H1 (cell line): ENCODE measurements around the gene CHAD. TPM values are rescaled to one million over a fixed set of nuclear protein-coding genes. Genes with fewer than 3 reads are reported as not detected.

Experiments
- CTCF ChIA-PET: fragments of 300-600 bp; sonication (Branson Sonifier 250); formaldehyde crosslinking; loops from one replicate; lab custom pipeline; 2021; ENCODE audit not compliant: partially characterized antibody; lab: Charles Lee
- POLR2A ChIA-PET: fragments of 300-600 bp; sonication (Branson Sonifier 250); formaldehyde crosslinking; loops from one replicate; lab custom pipeline; 2021; ENCODE audit warnings: inconsistent platforms; ENCODE audit not compliant: partially characterized antibody; lab: Charles Lee
- DNase-seq, 2 experiments: peaks; one replicate each; pipeline versions ENCODE4 v3.0.0 to v3.0.0-alpha.2; 2010 to 2022; ENCODE audit warnings: low spot score in 2 of 2, low read depth in 1 of 2, mixed read lengths in 1 of 2
- FAIRE-seq: peaks from 2 replicates; lab custom pipeline; 2011; peaks lifted over from hg19 to GRCh38; lab: Jason Lieb, UNC
- H2AFZ ChIP-seq: 2 replicates; pipeline ENCODE4 v1.8.1; 2012; ENCODE audit warnings: low read length, inconsistent platforms
- H2AK5ac ChIP-seq: 2 replicates; pipeline ENCODE4 v1.6.1; 2013; ENCODE audit warnings: low read depth, low read length
- H2BK120ac ChIP-seq: replicated peaks from 2 replicates; pipeline ENCODE3; 2013; ENCODE audit warnings: low read depth, low read length, inconsistent platforms
- H2BK12ac ChIP-seq: 2 replicates; pipeline ENCODE4 v1.6.1; 2013; ENCODE audit warnings: low read depth, low read length
- H2BK15ac ChIP-seq: 2 replicates; pipeline ENCODE4 v1.6.1; 2013; ENCODE audit warnings: low read length
- H2BK20ac ChIP-seq: 2 replicates; pipeline ENCODE4 v1.6.1; 2013; ENCODE audit warnings: low read length
- H2BK5ac ChIP-seq: 2 replicates; pipeline ENCODE4 v1.6.1; 2013; ENCODE audit warnings: low read depth, low read length
- H3K14ac ChIP-seq: 2 replicates; pipeline ENCODE4 v1.6.1; 2013; ENCODE audit warnings: inconsistent platforms; ENCODE audit not compliant: insufficient read length
- H3K18ac ChIP-seq: 2 replicates; pipeline ENCODE4 v1.6.1; 2013; ENCODE audit warnings: low read length; ENCODE audit errors: extremely low read depth
- H3K23ac ChIP-seq: 2 replicates; pipeline ENCODE4 v1.6.1; 2013; ENCODE audit warnings: inconsistent platforms; ENCODE audit not compliant: insufficient read length
- H3K23me2 ChIP-seq: 2 replicates; pipeline ENCODE4 v1.6.1; 2013; ENCODE audit warnings: low read depth, low read length
- H3K27ac ChIP-seq: 2 replicates; pipeline ENCODE4 v1.6.1; 2011; ENCODE audit warnings: low read depth, low read length, inconsistent platforms
- H3K27me3 ChIP-seq, 4 experiments: replicated peaks in 1 of 4; 1 replicate in 1 of 4; 2 replicates in 3 of 4; pipeline versions ENCODE4 v1.6.1 to v1.8.1; 2011 to 2013; ENCODE audit warnings: low read length in 3 of 4, mild to moderate bottlenecking in 3 of 4, inconsistent platforms in 2 of 4, mixed read lengths in 2 of 4, moderate library complexity in 1 of 4; ENCODE audit not compliant: control insufficient read depth in 3 of 4, insufficient read depth in 3 of 4; ENCODE audit errors: extremely low read depth in 1 of 4
- H3K36me3 ChIP-seq, 4 experiments: 2 replicates each; pipeline versions ENCODE4 v1.6.1 to v1.8.1; 2011 to 2013; ENCODE audit warnings: mild to moderate bottlenecking in 4 of 4, low read length in 3 of 4, moderate library complexity in 2 of 4, control low read depth in 1 of 4, inconsistent platforms in 1 of 4; ENCODE audit not compliant: insufficient read depth in 4 of 4, control insufficient read depth in 2 of 4
- H3K4ac ChIP-seq: replicated peaks from 2 replicates; pipeline ENCODE3; 2013; ENCODE audit warnings: low read length, low read depth, mixed read lengths, inconsistent platforms; ENCODE audit not compliant: insufficient read length
- H3K4me1 ChIP-seq, 4 experiments: replicated peaks in 1 of 4; 1 replicate in 1 of 4; 2 replicates in 3 of 4; pipeline versions ENCODE4 v1.6.1 to v1.8.1; 2011 to 2013; ENCODE audit warnings: low read length in 3 of 4, inconsistent platforms in 2 of 4, mixed read lengths in 1 of 4; ENCODE audit not compliant: insufficient read depth in 4 of 4, control insufficient read depth in 3 of 4
- H3K4me2 ChIP-seq, 2 experiments: 2 replicates each; pipeline versions ENCODE4 v1.6.1 to v1.8.1; 2011 to 2013; ENCODE audit warnings: low read depth in 2 of 2, low read length in 2 of 2, control low read depth in 1 of 2, inconsistent platforms in 1 of 2, mild to moderate bottlenecking in 1 of 2; ENCODE audit not compliant: insufficient read depth in 1 of 2
- H3K4me3 ChIP-seq, 4 experiments: fragments of 200-600, 300-600 bp in 1 of 4; sonication (generic), shearing (Covaris generic), sonication (Bioruptor Twin) in 1 of 4; 2 replicates each; pipeline versions ENCODE4 v1.5.1 to v1.8.1; 2011 to 2016; ENCODE audit warnings: low read length in 4 of 4, low read depth in 3 of 4, control low read depth in 2 of 4, inconsistent platforms in 2 of 4, mild to moderate bottlenecking in 2 of 4, mixed read lengths in 1 of 4, moderate library complexity in 1 of 4; ENCODE audit not compliant: insufficient read depth in 2 of 4; ENCODE audit errors: extremely low read depth in 1 of 4
- H3K56ac ChIP-seq: replicated peaks from 2 replicates; pipeline ENCODE3; 2013; ENCODE audit warnings: low read depth, mild to moderate bottlenecking, mixed read lengths, low read length, inconsistent platforms; ENCODE audit not compliant: insufficient read length
- H3K79me1 ChIP-seq: 2 replicates; pipeline ENCODE4 v1.6.1; 2013; ENCODE audit warnings: low read depth, low read length, control low read depth
- H3K79me2 ChIP-seq, 2 experiments: 2 replicates each; pipeline versions ENCODE4 v1.6.1 to v1.8.1; 2012 to 2013; ENCODE audit warnings: low read length in 2 of 2, mild to moderate bottlenecking in 2 of 2, inconsistent platforms in 1 of 2; ENCODE audit not compliant: insufficient read depth in 2 of 2, control insufficient read depth in 1 of 2
- H3K9ac ChIP-seq, 4 experiments: replicated peaks in 1 of 4; 1 replicate in 1 of 4; 2 replicates in 3 of 4; pipeline versions ENCODE4 v1.6.1 to v1.8.1; 2011 to 2013; ENCODE audit warnings: low read depth in 3 of 4, low read length in 3 of 4, control low read depth in 2 of 4, mild to moderate bottlenecking in 2 of 4, moderate library complexity in 2 of 4, inconsistent platforms in 1 of 4; ENCODE audit errors: extremely low read depth in 1 of 4
- H3K9me3 ChIP-seq, 2 experiments: 2 replicates each; pipeline versions ENCODE4 v1.6.1 to v1.8.1; 2012 to 2013; ENCODE audit warnings: mild to moderate bottlenecking in 2 of 2, moderate library complexity in 2 of 2, control low read depth in 1 of 2, inconsistent platforms in 1 of 2, low read depth in 1 of 2, low read length in 1 of 2, mixed read lengths in 1 of 2; ENCODE audit not compliant: insufficient read depth in 2 of 2
- H4K20me1 ChIP-seq, 2 experiments: replicated peaks in 1 of 2; 2 replicates each; pipeline versions ENCODE3 to v1.8.1; 2011 to 2013; ENCODE audit warnings: inconsistent platforms in 2 of 2, low read length in 2 of 2, mild to moderate bottlenecking in 1 of 2; ENCODE audit not compliant: insufficient read depth in 2 of 2, control insufficient read depth in 1 of 2
- H4K5ac ChIP-seq: 2 replicates; pipeline ENCODE4 v1.6.1; 2013; ENCODE audit warnings: low read length, low read depth, mixed read lengths, inconsistent platforms; ENCODE audit not compliant: insufficient read length
- H4K8ac ChIP-seq: 2 replicates; pipeline ENCODE4 v1.8.0; 2013; ENCODE audit warnings: mild to moderate bottlenecking, moderate library complexity, low read length, inconsistent platforms; ENCODE audit not compliant: insufficient read depth; ENCODE audit errors: extremely low read depth
- H4K91ac ChIP-seq: replicated peaks from 2 replicates; pipeline ENCODE3; 2013; ENCODE audit warnings: low read length, mixed read lengths, inconsistent platforms; ENCODE audit not compliant: insufficient read length
- CHD1 ChIP-seq: IDR thresholded peaks from 2 replicates; pipeline ENCODE4 v1.6.1; 2012; ENCODE audit warnings: low read depth, low read length, improper control_type of control experiment
- EZH2 ChIP-seq: fragments of 200-600 bp; sonication (generic); IDR thresholded peaks from 2 replicates; pipeline ENCODE4 v1.7.1; 2012; ENCODE audit warnings: low read depth, mild to moderate bottlenecking, moderate library complexity, low read length, inconsistent platforms; ENCODE audit not compliant: severe bottlenecking
- HDAC2 ChIP-seq, 2 experiments: fragments of 300-600 bp in 1 of 2; sonication (generic) in 1 of 2; IDR thresholded peaks; 2 replicates each; pipeline ENCODE4 v1.6.1; 2011 to 2012; ENCODE audit warnings: low read depth in 2 of 2, low read length in 2 of 2, mild to moderate bottlenecking in 2 of 2, moderate library complexity in 2 of 2, borderline replicate concordance in 1 of 2, inconsistent platforms in 1 of 2
- SIRT6 ChIP-seq: IDR thresholded peaks from one replicate; pipeline ENCODE4 v1.7.1; 2012; ENCODE audit warnings: low read length, inconsistent platforms
- SP2 ChIP-seq: IDR thresholded peaks from 2 replicates; pipeline ENCODE4 v1.6.1; 2012; ENCODE audit warnings: mild to moderate bottlenecking, low read length, inconsistent platforms
- SUZ12 ChIP-seq: fragments of 200-600 bp; sonication (generic); IDR thresholded peaks from 2 replicates; pipeline ENCODE4 v1.6.1; 2012; ENCODE audit warnings: mild to moderate bottlenecking, inconsistent platforms, low read length, moderate library complexity, mixed read lengths
- WGBS, 2 experiments: shearing (Covaris generic) in 1 of 2; methylation state at CpG; one replicate each; pipeline versions ENCODE4 v1.1.6 to v1.1.7; 2013 to 2015; ENCODE audit warnings: low lambda C conversion rate in 2 of 2, mixed read lengths in 2 of 2, inconsistent platforms in 1 of 2, low coverage in 1 of 2, missing lambda C conversion rate in 1 of 2; ENCODE audit not compliant: insufficient replicate concordance in 2 of 2, insufficient coverage in 1 of 2, insufficient read length in 1 of 2; ENCODE audit errors: extremely low coverage in 1 of 2, missing lambda C conversion rate in 1 of 2; 5-methylcytosine and 5-hydroxymethylcytosine counted together
- polyA plus RNA-seq, 7 experiments: library from polyadenylated mRNA; depleted of rRNA in 3 of 7; stranded (reverse) in 5 of 7; unstranded in 2 of 7; fragments of >200 nt in 5 of 7; fragments of 200-250 nt in 2 of 7; gene quantifications; 1 replicate in 5 of 7; 2 replicates in 1 of 7; 4 replicates in 1 of 7; pipeline versions ENCODE4 v1.2.1 to v1.2.3, GENCODE V29; 2011 to 2013; ENCODE audit warnings: missing spikeins in 2 of 7, mixed read lengths in 2 of 7
- total RNA-seq: library from RNA; stranded (reverse); fragmentation: NEBNext Ultra II Directional; extraction: Animal tissue kit (Norgen Biotek cat#: 25700); gene quantifications from 2 replicates; pipeline ENCODE4 v1.2.1, GENCODE V29; 2021
- TF ChIP-seq, protein P1 (sequence below), 3 experiments: IDR thresholded peaks; 1 replicate in 2 of 3; 2 replicates in 1 of 3; pipeline versions ENCODE4 v1.5.1 to v1.6.1; 2011; ENCODE audit warnings: low read length in 3 of 3, mild to moderate bottlenecking in 3 of 3, inconsistent platforms in 2 of 3, low read depth in 1 of 3, moderate library complexity in 1 of 3; ENCODE audit not compliant: insufficient read depth in 1 of 3; ENCODE audit errors: control extremely low read depth in 1 of 3

CHAD gene
- total and polyA plus RNA-seq, 2 of the 8 experiments (the other 6 are each of a cell fraction or from before 2014, with no cell fraction given), result 0.03 TPM; not detected in 1

DNA sequence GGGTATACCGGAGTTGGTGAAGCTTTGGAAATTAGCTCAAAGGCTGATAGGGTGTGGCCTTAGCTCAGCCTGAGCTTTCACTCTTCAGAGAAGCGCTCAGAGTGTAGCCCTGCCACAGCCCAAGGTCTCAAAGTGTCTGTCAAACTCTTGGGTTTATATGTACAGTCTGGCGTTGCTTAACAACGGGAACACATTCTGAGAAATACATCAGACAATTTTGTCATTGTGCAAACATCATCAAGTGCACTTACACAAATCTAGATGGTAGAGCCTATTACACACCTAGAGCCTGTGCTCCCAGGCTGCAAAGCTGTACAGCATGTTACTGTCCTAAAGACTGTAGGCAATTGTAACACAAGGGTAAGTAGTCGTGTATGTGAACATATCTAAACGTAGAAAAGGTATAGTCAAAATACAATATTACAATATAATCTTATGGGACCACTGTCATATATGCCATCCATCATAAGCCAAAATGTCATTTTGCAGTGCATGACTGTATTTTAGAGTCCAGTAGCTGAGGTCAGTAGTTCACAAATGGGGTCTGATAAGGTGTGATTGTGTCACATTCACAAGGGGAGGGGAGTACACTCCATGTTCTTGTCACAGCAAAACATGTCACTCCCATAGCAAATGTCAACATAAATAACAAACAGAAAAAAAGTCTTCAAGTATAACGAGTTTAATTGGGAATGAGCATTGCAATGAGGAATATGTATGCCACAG is 20.6 kb downstream of the CHAD start:
- no peaks in the 10 kb centered on the region for H3K27me3 ChIP-seq
- H3K14ac ChIP-seq, result no peak overlapping the region
- no peaks in the 10 kb centered on the region; the same call in 1 of the 2 replicates for H3K23me2 ChIP-seq
- H2AK5ac ChIP-seq, result no peak overlapping the region
- no peak overlapping the region for H2BK15ac ChIP-seq
- no peak overlapping the region for H3K4ac ChIP-seq
- ChIA-PET POLR2A (no interaction called here), CTCF (interaction anchor here (0.6 to 1.2 kb wide), 3 partner anchors 8 to 23 kb away, joined by 3 read pairs; no protein-coding TSS in a partner anchor)
- no peak overlapping the region for H4K91ac ChIP-seq
- no peak overlapping the region for H2BK12ac ChIP-seq
- no peak overlapping the region for H2BK20ac ChIP-seq
- no peak overlapping the region for H4K5ac ChIP-seq
- H3K4me3 ChIP-seq, result no peak overlapping the region
- DNase-seq, result no peak
- H4K8ac ChIP-seq, result no peak overlapping the region
- TF ChIP-seq, protein P1, sequence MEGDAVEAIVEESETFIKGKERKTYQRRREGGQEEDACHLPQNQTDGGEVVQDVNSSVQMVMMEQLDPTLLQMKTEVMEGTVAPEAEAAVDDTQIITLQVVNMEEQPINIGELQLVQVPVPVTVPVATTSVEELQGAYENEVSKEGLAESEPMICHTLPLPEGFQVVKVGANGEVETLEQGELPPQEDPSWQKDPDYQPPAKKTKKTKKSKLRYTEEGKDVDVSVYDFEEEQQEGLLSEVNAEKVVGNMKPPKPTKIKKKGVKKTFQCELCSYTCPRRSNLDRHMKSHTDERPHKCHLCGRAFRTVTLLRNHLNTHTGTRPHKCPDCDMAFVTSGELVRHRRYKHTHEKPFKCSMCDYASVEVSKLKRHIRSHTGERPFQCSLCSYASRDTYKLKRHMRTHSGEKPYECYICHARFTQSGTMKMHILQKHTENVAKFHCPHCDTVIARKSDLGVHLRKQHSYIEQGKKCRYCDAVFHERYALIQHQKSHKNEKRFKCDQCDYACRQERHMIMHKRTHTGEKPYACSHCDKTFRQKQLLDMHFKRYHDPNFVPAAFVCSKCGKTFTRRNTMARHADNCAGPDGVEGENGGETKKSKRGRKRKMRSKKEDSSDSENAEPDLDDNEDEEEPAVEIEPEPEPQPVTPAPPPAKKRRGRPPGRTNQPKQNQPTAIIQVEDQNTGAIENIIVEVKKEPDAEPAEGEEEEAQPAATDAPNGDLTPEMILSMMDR (IDR thresholded peaks at IDR 0.05; ENCODE audit: control extremely low read depth in 1 of 3, insufficient read depth in 1 of 3, low read depth in 1 of 3, low read length in 3 of 3), result no peak
- no peak for TF ChIP-seq SUZ12
- no peak for TF ChIP-seq SP2
- no peak for TF ChIP-seq EZH2
- no peak for TF ChIP-seq SIRT6
- no peak for TF ChIP-seq HDAC2 (IDR thresholded peaks at IDR 0.05; ENCODE audit: borderline replicate concordance in 1 of 2, low read depth in 2 of 2, low read length in 2 of 2)
- TF ChIP-seq CHD1, result no peak
- peaks cover 0 to 1% of the 10 kb centered on the region in 2 experiments for H4K20me1 ChIP-seq
- H3K23ac ChIP-seq, result no peak overlapping the region
- 91% methylated on average over 7 of the region's 7 CpGs; no CpG with 5 or more reads in 1 of the 2 experiments for WGBS, 2 experiments
- no peaks in the 10 kb centered on the region; the same call in 1 of the 2 replicates for H3K79me1 ChIP-seq
- no peaks in the 10 kb centered on the region for H3K79me2 ChIP-seq
- no peaks in the 10 kb centered on the region for H3K36me3 ChIP-seq
- H3K27ac ChIP-seq, result no peak overlapping the region
- H3K9ac ChIP-seq, result no peak overlapping the region
- H3K9me3 ChIP-seq, result no peaks in the 10 kb centered on the region
- H2BK120ac ChIP-seq, result no peak overlapping the region
- H2AFZ ChIP-seq, result no peak overlapping the region
- H3K56ac ChIP-seq, result no peak overlapping the region
- H3K18ac ChIP-seq, result no peak overlapping the region
- no peaks in the 10 kb centered on the region for H3K4me1 ChIP-seq
- H2BK5ac ChIP-seq, result no peak overlapping the region
- no peak overlapping the region for H3K4me2 ChIP-seq
- no peak for FAIRE-seq
